Pancreas (tissue), 10 donors: Measurements from ENCODE around the gene VKORC1. TPM values are rescaled to one million over a fixed set of nuclear protein-coding genes. Genes with fewer than 3 reads are reported as not detected.

Source experiments
- ATAC-seq, 4 donors: fragments of 200-7000 bp; cut with Tn5 transposase; one replicate each; pipeline versions ENCODE4 v1.8.0 to v1.9.1; 2020; ENCODE audit warnings: mild to moderate bottlenecking in 4 of 4, moderate library complexity in 4 of 4
- DNase-seq, 6 donors: peaks; one replicate each; pipeline ENCODE4 v3.0.0-alpha.2; 2020
- FAIRE-seq: peaks from 2 replicates; lab custom pipeline; 2012; peaks lifted over from hg19 to GRCh38; lab: Jason Lieb, UNC
- H3K27ac ChIP-seq, 4 donors: fragments of 200-600 bp; sonication (generic); 1 replicate in 3 of 4; 2 replicates in 1 of 4; pipeline versions ENCODE4 v1.5.0 to v1.8.0; 2020
- H3K27me3 ChIP-seq, 4 donors: fragments of 200-600 bp; one replicate each; pipeline ENCODE4 v1.8.0; 2021
- H3K36me3 ChIP-seq, 3 donors: fragments of 200-600 bp; sonication (generic) in 1 of 3; one replicate each; pipeline versions ENCODE4 v1.5.0 to v1.8.0; 2020 to 2021
- H3K4me1 ChIP-seq, 3 donors: fragments of 200-600 bp; one replicate each; pipeline ENCODE4 v1.8.0; 2021
- H3K4me3 ChIP-seq, 4 donors: fragments of 200-600 bp; sonication (generic) in 2 of 4; one replicate each; pipeline versions ENCODE4 v1.5.0 to v1.8.0; 2020 to 2021
- H3K9me3 ChIP-seq, 4 donors: fragments of 200-600 bp; one replicate each; pipeline ENCODE4 v1.8.0; 2021
- CTCF ChIP-seq, 4 donors: fragments of 200-600 bp; sonication (generic) in 3 of 4; IDR thresholded peaks; one replicate each; pipeline versions ENCODE4 v1.5.0 to v1.8.0; 2021; ENCODE audit warnings: antibody characterized with exemption in 4 of 4
- WGBS, 2 donors: extraction: QIAGEN DNeasy Blood & Tissue Kit; methylation state at CpG; one replicate each; pipeline ENCODE4 v1.1.7; 2013; 5-methylcytosine and 5-hydroxymethylcytosine counted together
- intact Hi-C, 3 donors: fragments of 100-400 bp; cut with DNase I; formaldehyde crosslinking; loops; one replicate each; pipeline versions ENCODE4 v1.11.1 to v1.14.2; 2022
- polyA plus RNA-seq, 2 donors: library from polyadenylated mRNA; stranded (reverse); fragments of 200-250 nt; gene quantifications; one replicate each; pipeline ENCODE4 v1.2.3, GENCODE V29; 2013
- total RNA-seq, 6 donors: library from RNA; stranded (reverse); fragmentation: NEBNext Ultra II Directional in 4 of 6; extraction: Animal tissue kit (Norgen Biotek cat#: 25700) in 4 of 6; gene quantifications; one replicate each; pipeline versions ENCODE4 v1.2.1 to v1.2.4, GENCODE V29; 2021 to 2023
- donor health status: healthy with polysubstance abuse.
- donor health status: DM: no; HTN: no; CAD: no; lungs with moderate emphysema.
- donor health status: DM: no; HTN: no; CAD: no.
- donor health status: control.
- donor health status: control.
- donor health status: Bipolar disorder and iron deficiency.
- donor health status: DM: yes; HTN: yes; CAD: no.
- donor health status: DM: no; HTN: no; CAD: no.
- donor health status: DM: no; HTN: no; CAD: no.
- donor health status: DM: yes; HTN: yes; CAD: no.

Gene VKORC1
- total and polyA plus RNA-seq, 8 donors: 37.7 to 90.9 (median 50.2) TPM

GRCh38 chr16:31114468-31114867, 19.9 kb upstream of the VKORC1 start:
- 77 to 81% methylated on average over 8 of the region's 8 CpGs for WGBS, 2 donors
- ATAC-seq: no peak
- H3K9me3 ChIP-seq: no peaks in the 10 kb centered on the region
- intact Hi-C loops: no loop called here
- DNase-seq: no peak
- FAIRE-seq: no peak
- no peak for TF ChIP-seq CTCF (IDR thresholded peaks at IDR 0.05)
- H3K36me3 ChIP-seq: peaks cover 0 to 30% (median 0%) of the 10 kb centered on the region in 3 donors
- H3K4me3 ChIP-seq: no peak overlapping the region
- peaks cover 20 to 37% (median 33%) of the 10 kb centered on the region in 3 donors for H3K4me1 ChIP-seq
- H3K27me3 ChIP-seq: no peaks in the 10 kb centered on the region
- H3K27ac ChIP-seq: peak overlapping the region in 2 of 4 donors; percentile 65 to 71

DNA sequence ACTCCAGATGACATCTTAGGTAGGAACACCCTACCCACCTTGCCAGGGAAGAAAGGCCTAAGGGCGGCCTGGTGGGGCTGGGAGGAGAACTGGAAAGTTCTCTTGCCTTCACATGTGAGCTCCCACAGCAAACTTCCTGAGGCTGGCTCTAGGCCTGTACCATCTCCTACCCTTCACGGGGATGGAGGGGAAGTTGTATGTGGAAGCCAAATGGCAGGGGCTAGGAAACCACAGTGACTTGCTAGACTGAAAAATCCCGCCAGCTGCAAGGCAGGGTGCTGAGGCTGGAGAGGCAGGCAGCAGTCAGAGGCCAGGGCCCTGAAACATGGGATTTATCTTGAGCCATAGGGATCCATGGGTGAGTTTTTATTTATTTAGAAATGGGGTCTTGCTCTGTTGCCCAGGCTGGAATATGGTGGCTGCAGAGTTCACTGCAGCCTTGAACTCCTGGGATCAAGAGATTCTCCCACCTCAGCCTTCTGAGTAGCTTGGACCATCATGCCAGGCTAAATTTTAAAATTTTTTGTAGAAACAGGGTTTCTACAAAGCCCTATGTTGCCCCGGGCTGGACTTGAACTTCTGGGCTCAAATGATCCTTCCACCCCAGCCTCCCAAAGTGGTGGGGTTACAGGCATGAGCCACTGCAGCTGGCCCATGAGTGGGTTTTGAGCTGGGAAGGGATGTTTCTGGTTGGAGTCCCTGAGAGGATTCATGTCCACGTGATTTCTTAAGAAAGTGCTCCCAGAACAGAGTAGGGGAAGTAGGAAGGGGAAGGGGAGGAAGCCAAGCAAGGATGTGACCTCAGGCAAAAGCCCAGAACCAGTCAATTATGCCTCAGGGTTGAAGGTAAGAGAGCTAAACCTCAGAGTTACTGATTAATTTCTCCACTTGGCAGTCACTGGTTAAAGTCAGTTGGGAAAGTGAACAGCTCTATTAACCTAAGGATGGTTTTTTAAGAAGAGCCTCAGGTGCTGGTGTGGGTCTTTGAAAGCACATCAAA, 18.8 kb upstream of the VKORC1 start:
- intact Hi-C loops: no loop called here

DNA sequence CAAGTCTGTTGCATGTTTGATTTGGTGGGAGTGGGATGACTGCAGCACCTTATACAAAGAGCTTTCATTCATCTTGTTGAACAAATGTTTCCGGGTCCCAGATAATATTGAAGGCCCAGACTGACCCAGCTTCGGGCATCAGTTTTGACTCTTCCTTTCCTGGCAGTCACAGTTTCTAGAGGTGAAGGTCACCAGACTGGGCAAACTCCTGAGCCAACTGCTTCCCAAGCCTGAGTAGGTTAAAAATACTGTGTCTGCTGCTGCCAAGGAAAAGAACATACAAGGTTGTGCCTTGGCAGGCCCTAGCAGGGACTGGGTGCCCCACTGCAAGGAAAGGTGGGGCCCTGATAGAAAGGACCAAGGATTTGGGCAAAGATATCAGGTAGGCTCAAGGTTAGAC, 18.1 kb upstream of the VKORC1 start:
- Histone ChIP-seq H3K27ac (peak overlapping the region in 3 of 4 donors; percentile 52 to 71 (median 65)), H3K9me3 (no peaks in the 10 kb centered on the region), H3K4me1 (peaks cover 10 to 35% (median 23%) of the 10 kb centered on the region in 3 donors), H3K4me3 (no peak overlapping the region), H3K27me3 (no peaks in the 10 kb centered on the region), H3K36me3 (peaks cover 0 to 31% (median 0%) of the 10 kb centered on the region in 3 donors)
- no peak for DNase-seq
- no peak for FAIRE-seq
- no peak for ATAC-seq
- TF ChIP-seq CTCF (IDR thresholded peaks at IDR 0.05): no peak
- 27 to 52% methylated on average over 2 of the region's 2 CpGs for WGBS, 2 donors
- intact Hi-C loops: no loop called here

More for the DNA sequence above, 18.8 kb upstream of the VKORC1 start:
- WGBS, 2 donors: 61 to 67% methylated on average over 5 of the region's 5 CpGs
- H3K4me3 ChIP-seq: peak overlapping the region in 1 of 4 donors; percentile 2
- no peaks in the 10 kb centered on the region for H3K27me3 ChIP-seq
- peaks cover 12 to 32% (median 27%) of the 10 kb centered on the region in 3 donors for H3K4me1 ChIP-seq
- no peaks in the 10 kb centered on the region for H3K9me3 ChIP-seq
- ATAC-seq: peak in 2 of 4 donors; percentile 1 to 2
- no peak for TF ChIP-seq CTCF (IDR thresholded peaks at IDR 0.05)
- peaks cover 0 to 31% (median 0%) of the 10 kb centered on the region in 3 donors for H3K36me3 ChIP-seq
- DNase-seq: peak in 1 of 6 donors; percentile 50
- no peak for FAIRE-seq
- peak overlapping the region; percentile 45 to 71 (median 58) for H3K27ac ChIP-seq

GRCh38 chr16:31111881-31112466, 17.4 kb upstream of the VKORC1 start:
- FAIRE-seq (no peak), ATAC-seq (no peak), DNase-seq (peak in 2 of 6 donors; percentile 38 to 55)
- Histone ChIP-seq H3K27ac (no peak overlapping the region), H3K4me3 (no peak overlapping the region), H3K4me1 (peaks cover 10 to 35% (median 23%) of the 10 kb centered on the region in 3 donors), H3K9me3 (no peaks in the 10 kb centered on the region), H3K27me3 (no peaks in the 10 kb centered on the region), H3K36me3 (peaks cover 0 to 31% (median 0%) of the 10 kb centered on the region in 3 donors)
- intact Hi-C loops: no loop called here
- no peak for TF ChIP-seq CTCF (IDR thresholded peaks at IDR 0.05)
- 89 to 94% methylated on average over 23 of the region's 23 CpGs for WGBS, 2 donors
